Endodermal cell (in vitro differentiated cells): ENCODE data around the gene PLXNC1. TPM values are rescaled to one million over a fixed set of nuclear protein-coding genes. Genes with fewer than 3 reads are reported as not detected.

Source experiments
- DNase-seq: peaks from one replicate; pipeline ENCODE4 v3.0.0-alpha.2; 2017
- H3K27ac ChIP-seq: 2 replicates; pipeline ENCODE4 v1.5.1; 2013; ENCODE audit warnings: mild to moderate bottlenecking, low read depth, low read length, moderate library complexity
- H3K27me3 ChIP-seq: 2 replicates; pipeline ENCODE4 v1.6.1; 2013; ENCODE audit warnings: mild to moderate bottlenecking, low read length, moderate library complexity; ENCODE audit not compliant: insufficient read depth, control insufficient read depth, poor library complexity, severe bottlenecking
- H3K36me3 ChIP-seq: 2 replicates; pipeline ENCODE4 v1.7.0; 2013; ENCODE audit warnings: mild to moderate bottlenecking, low read length, moderate library complexity; ENCODE audit not compliant: control insufficient read depth, insufficient read depth
- H3K4me1 ChIP-seq: one replicate; pipeline ENCODE4 v1.7.0; 2013; ENCODE audit warnings: low read length; ENCODE audit not compliant: control insufficient read depth, insufficient read depth
- H3K4me3 ChIP-seq: 2 replicates; pipeline ENCODE4 v1.5.1; 2013; ENCODE audit warnings: mild to moderate bottlenecking, low read length, moderate library complexity
- H3K9ac ChIP-seq: 2 replicates; pipeline ENCODE4 v1.6.1; 2013; ENCODE audit warnings: mild to moderate bottlenecking, low read length, moderate library complexity; ENCODE audit not compliant: poor library complexity, severe bottlenecking; ENCODE audit errors: extremely low read depth
- H3K9me3 ChIP-seq: 2 replicates; pipeline ENCODE4 v1.6.1; 2013; ENCODE audit warnings: mild to moderate bottlenecking, low read length, moderate library complexity; ENCODE audit not compliant: control insufficient read depth
- H3K27ac Mint-ChIP-seq: 2 replicates; pipeline ENCODE4 v1.8.0; 2020; ENCODE audit warnings: mixed read lengths
- H3K27me3 Mint-ChIP-seq: 2 replicates; pipeline ENCODE4 v1.8.0; 2021; ENCODE audit warnings: mild to moderate bottlenecking, mixed read lengths; ENCODE audit not compliant: insufficient read depth
- H3K36me3 Mint-ChIP-seq: 2 replicates; pipeline ENCODE4 v1.8.0; 2020; ENCODE audit warnings: low read depth, mixed read lengths
- H3K4me1 Mint-ChIP-seq: 2 replicates; pipeline ENCODE4 v1.8.0; 2020; ENCODE audit warnings: mixed read lengths
- H3K4me3 Mint-ChIP-seq: 2 replicates; pipeline ENCODE4 v1.8.0; 2020; ENCODE audit warnings: mild to moderate bottlenecking, moderate library complexity, mixed read lengths
- H3K9me3 Mint-ChIP-seq: 2 replicates; pipeline ENCODE4 v1.8.0; 2020; ENCODE audit warnings: mild to moderate bottlenecking, mixed read lengths
- WGBS, 2 experiments: methylation state at CpG; one replicate each; pipeline versions ENCODE4 v1.1.5 to v1.1.7; 2013; ENCODE audit warnings: missing lambda C conversion rate in 2 of 2, mixed read lengths in 1 of 2; ENCODE audit not compliant: insufficient coverage in 1 of 2, insufficient read length in 1 of 2; 5-methylcytosine and 5-hydroxymethylcytosine counted together
- total RNA-seq, 2 donors: library from RNA; stranded (reverse); fragmentation: NEBNext Ultra II Directional in 1 of 2; extraction: Animal tissue kit (Norgen Biotek cat#: 25700) in 1 of 2; gene quantifications; 2 replicates in 1 of 2; 3 replicates in 1 of 2; pipeline ENCODE4 v1.2.1, GENCODE V29; 2021
- TF ChIP-seq, protein P1 (sequence below): fragments of 200-600 bp; sonication (generic); conservative IDR thresholded peaks from 2 replicates; pipeline ENCODE4 v1.5.0; 2021; ENCODE audit warnings: antibody characterized with exemption, mild to moderate bottlenecking

The PLXNC1 gene
- total RNA-seq, 2 donors from 2014 or later = 1.6 to 1.9 TPM

DNA sequence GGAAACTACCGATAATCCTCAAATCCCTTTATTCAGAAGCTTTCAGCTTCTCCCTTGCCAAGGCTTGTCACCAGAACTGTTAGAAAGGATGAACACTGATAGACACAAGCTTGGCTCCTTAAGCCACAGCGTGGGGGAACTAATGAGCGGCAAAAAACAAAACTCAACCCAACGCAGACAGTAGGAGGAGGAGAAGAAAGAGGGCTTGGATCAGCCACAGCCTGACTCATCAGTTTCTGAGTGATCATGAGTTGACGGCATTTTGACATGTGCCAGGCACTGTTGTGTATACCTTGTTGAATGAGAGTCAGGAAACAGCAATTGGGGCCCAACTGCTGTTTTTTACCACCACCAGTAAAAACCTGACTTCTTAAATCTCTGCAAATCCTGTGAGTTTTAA is 23.7 kb downstream of the PLXNC1 start:
- Histone ChIP-seq H3K27ac (no peak overlapping the region), H3K27me3 (peaks cover 14% of the 10 kb centered on the region), H3K4me3 (no peak overlapping the region), H3K36me3 (no peaks in the 10 kb centered on the region), H3K9me3 (no peaks in the 10 kb centered on the region), H3K4me1 (peaks cover 6% of the 10 kb centered on the region), H3K9ac (no peak overlapping the region)
- no peaks in the 10 kb centered on the region for H3K9me3 Mint-ChIP-seq
- H3K36me3 Mint-ChIP-seq = no peaks in the 10 kb centered on the region
- peaks cover 31% of the 10 kb centered on the region for H3K4me1 Mint-ChIP-seq
- peaks cover 87% of the 10 kb centered on the region for H3K27me3 Mint-ChIP-seq
- TF ChIP-seq, protein P1, sequence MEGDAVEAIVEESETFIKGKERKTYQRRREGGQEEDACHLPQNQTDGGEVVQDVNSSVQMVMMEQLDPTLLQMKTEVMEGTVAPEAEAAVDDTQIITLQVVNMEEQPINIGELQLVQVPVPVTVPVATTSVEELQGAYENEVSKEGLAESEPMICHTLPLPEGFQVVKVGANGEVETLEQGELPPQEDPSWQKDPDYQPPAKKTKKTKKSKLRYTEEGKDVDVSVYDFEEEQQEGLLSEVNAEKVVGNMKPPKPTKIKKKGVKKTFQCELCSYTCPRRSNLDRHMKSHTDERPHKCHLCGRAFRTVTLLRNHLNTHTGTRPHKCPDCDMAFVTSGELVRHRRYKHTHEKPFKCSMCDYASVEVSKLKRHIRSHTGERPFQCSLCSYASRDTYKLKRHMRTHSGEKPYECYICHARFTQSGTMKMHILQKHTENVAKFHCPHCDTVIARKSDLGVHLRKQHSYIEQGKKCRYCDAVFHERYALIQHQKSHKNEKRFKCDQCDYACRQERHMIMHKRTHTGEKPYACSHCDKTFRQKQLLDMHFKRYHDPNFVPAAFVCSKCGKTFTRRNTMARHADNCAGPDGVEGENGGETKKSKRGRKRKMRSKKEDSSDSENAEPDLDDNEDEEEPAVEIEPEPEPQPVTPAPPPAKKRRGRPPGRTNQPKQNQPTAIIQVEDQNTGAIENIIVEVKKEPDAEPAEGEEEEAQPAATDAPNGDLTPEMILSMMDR = no peak
- H3K4me3 Mint-ChIP-seq = no peak overlapping the region
- no peak for DNase-seq
- no peak overlapping the region for H3K27ac Mint-ChIP-seq
- 67 to 84% methylated on average over 2 to 5 of the region's 5 CpGs for WGBS, 2 experiments

DNA sequence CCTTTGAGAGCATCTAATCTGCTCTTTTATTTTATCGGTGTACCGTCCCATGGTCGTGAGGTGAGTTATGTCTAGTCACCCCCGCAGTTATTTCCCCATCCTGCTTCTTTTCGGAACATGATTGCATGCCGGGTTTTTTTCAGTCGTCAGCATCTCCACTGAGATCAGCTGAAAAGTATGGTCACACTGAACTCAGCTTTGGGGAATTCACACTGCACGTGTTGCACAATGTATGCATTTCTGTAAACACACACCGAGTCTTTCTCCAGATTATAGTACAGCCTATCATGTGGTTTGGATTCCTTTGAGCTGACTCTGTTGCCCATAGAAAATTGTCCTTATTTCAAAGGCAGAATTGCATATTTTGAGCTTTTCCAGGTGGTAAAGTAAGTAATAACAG is 24.6 kb downstream of the PLXNC1 start:
- no peak for DNase-seq
- Histone ChIP-seq H3K36me3 (no peaks in the 10 kb centered on the region), H3K27me3 (peaks cover 14% of the 10 kb centered on the region), H3K9ac (no peak overlapping the region), H3K27ac (no peak overlapping the region), H3K4me1 (peaks cover 3% of the 10 kb centered on the region), H3K4me3 (no peak overlapping the region), H3K9me3 (peaks cover 6% of the 10 kb centered on the region)
- 91 to 93% methylated on average over 9 of the region's 9 CpGs for WGBS, 2 experiments
- no peak overlapping the region for H3K27ac Mint-ChIP-seq
- TF ChIP-seq, protein P1 = no peak
- peaks cover under 1% of the 10 kb centered on the region for H3K9me3 Mint-ChIP-seq
- peaks cover 86% of the 10 kb centered on the region for H3K27me3 Mint-ChIP-seq
- no peaks in the 10 kb centered on the region for H3K36me3 Mint-ChIP-seq
- no peak overlapping the region for H3K4me3 Mint-ChIP-seq
- H3K4me1 Mint-ChIP-seq = peaks cover 31% of the 10 kb centered on the region

DNA sequence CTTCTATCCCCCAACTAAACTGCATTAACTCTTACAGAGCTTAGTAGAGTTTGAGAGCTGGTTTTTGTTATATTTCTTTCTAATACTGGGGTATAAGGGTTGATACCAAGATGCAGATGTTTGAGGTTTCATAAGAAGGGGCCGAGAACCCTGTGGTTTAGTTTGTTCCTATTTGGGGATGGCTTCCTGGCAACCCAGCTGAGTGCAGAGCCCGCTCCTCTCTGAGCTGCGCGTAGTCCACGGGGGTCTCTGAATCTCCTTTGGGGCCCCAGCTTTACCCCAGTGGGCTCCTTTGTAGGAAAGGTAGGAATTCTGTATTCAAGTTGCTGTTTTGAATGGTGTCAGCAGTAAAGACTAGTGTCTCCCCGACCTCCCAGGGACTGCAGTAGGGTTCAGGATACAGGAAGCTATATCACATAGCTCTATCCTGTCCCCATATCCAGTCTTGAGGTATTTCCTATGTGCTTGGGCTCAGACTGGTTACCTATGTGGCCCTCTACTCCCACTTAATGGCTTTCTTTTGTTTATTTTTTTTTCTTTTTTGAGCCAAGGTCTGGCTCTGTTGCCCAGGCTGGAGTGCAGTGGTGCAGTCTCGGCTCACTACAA is 25.4 kb downstream of the PLXNC1 start:
- Histone ChIP-seq H3K27ac (no peak overlapping the region), H3K9me3 (peaks cover 13% of the 10 kb centered on the region), H3K4me1 (no peaks in the 10 kb centered on the region), H3K9ac (no peak overlapping the region), H3K27me3 (peaks cover 14% of the 10 kb centered on the region), H3K4me3 (no peak overlapping the region), H3K36me3 (no peaks in the 10 kb centered on the region)
- Mint-ChIP-seq H3K4me3 (no peak overlapping the region), H3K36me3 (no peaks in the 10 kb centered on the region), H3K27ac (no peak overlapping the region), H3K4me1 (peaks cover 25% of the 10 kb centered on the region), H3K9me3 (peaks cover 5% of the 10 kb centered on the region), H3K27me3 (peaks cover 83% of the 10 kb centered on the region)
- no peak for DNase-seq
- WGBS, 2 experiments = 90 to 95% methylated on average over 5 to 7 of the region's 7 CpGs
- TF ChIP-seq, protein P1 = no peak
